ENCODE measurements around the gene POTEH. TPM values are rescaled to one million over a fixed set of nuclear protein-coding genes. Genes with fewer than 3 reads are reported as not detected.
"Not testable (repeated sequence)": the region's sequence is repeated elsewhere in the genome, so short reads cannot be mapped to it uniquely, and the experiment has no call there.

The POTEH gene
- total and polyA plus RNA-seq, 2 of the 4 experiments (the other 2 are of a cell fraction) = not detected

DNA sequence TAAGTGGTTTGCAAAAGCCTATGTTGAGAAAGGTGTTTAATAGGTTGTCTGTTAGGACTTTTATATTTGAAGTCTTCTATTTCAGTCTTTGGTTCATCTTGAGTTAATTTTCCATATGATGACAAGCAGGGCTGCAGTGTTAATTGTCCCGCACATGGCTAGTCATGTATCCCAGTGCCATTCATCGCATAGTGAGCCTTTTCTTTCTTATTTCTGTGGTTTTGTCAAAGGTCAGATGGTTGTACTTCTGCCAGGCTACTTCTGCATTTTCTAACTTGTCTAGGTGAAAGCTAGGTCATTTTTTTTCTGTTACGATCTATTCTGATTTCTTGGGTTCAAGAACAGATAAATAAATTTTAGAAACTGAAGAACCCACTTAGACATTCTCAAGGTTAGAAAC is 5.7 kb upstream of the POTEH start:
- ATAC-seq (ENCODE audit: low read depth); H3K18ac ChIP-seq (ENCODE audit: low read depth, low read length); H3K9ac ChIP-seq (ENCODE audit: low read depth, low read length); H4K5ac ChIP-seq (ENCODE audit: low read depth, low read length); H3K4me1 ChIP-seq (ENCODE audit: control insufficient read depth, insufficient read depth, low read length); H3K9me3 ChIP-seq (ENCODE audit: control insufficient read depth, insufficient read depth, low read length); H3K56ac ChIP-seq (ENCODE audit: extremely low read depth, insufficient read depth, low read length); H3K4me3 ChIP-seq (ENCODE audit: insufficient read depth, low read depth, low read length); H3K14ac ChIP-seq (replicated peaks; ENCODE audit: low read depth, low read length); intact Hi-C loops (cut with micrococcal nuclease); H3K4me2 ChIP-seq (ENCODE audit: low read depth, low read length); H2AK9ac ChIP-seq (replicated peaks; ENCODE audit: low read depth, low read length, poor library complexity); H4K8ac ChIP-seq (ENCODE audit: low read depth in 2 of 2, low read length in 2 of 2); H2BK5ac ChIP-seq (ENCODE audit: low read depth, low read length, poor library complexity, severe bottlenecking); CTCF ChIA-PET; H3K4ac ChIP-seq (ENCODE audit: low read depth, low read length); H2BK15ac ChIP-seq (ENCODE audit: low read depth, low read length); H3K36me3 ChIP-seq (ENCODE audit: control insufficient read depth, insufficient read depth, low read length); H4K20me1 ChIP-seq (ENCODE audit: insufficient read depth, low read length); H3K27ac ChIP-seq (ENCODE audit: insufficient read depth, low read length); H2AFZ ChIP-seq (replicated peaks; ENCODE audit: low read length, poor library complexity); H3K79me1 ChIP-seq (ENCODE audit: low read depth in 1 of 2, low read length in 2 of 2); H4K91ac ChIP-seq (ENCODE audit: insufficient read depth, low read depth, low read length); dilution Hi-C loops (cut with HindIII; ENCODE audit: low sequenced_read_pairs, unreplicated experiment); H3K23ac ChIP-seq (ENCODE audit: low read depth, low read length); H3K9me1 ChIP-seq (ENCODE audit: insufficient read depth, low read length); H2BK120ac ChIP-seq (ENCODE audit: low read depth, low read length); H2AK5ac ChIP-seq (ENCODE audit: low read depth, low read length); DNase-seq; H2BK20ac ChIP-seq (ENCODE audit: low read depth, low read length); BruUV-seq (replicated peaks); H3K27me3 ChIP-seq (ENCODE audit: control insufficient read depth, insufficient read depth, low read length); POLR2A ChIA-PET (ENCODE audit: unreplicated experiment); in situ Hi-C loops (cut with MboI; ENCODE audit: low sequenced_read_pairs): not testable (repeated sequence)
- no CpG with 5 or more reads among the region's 3 CpGs for WGBS, 2 experiments (ENCODE audit: extremely low coverage in 2 of 2, insufficient read length in 1 of 2)

DNA sequence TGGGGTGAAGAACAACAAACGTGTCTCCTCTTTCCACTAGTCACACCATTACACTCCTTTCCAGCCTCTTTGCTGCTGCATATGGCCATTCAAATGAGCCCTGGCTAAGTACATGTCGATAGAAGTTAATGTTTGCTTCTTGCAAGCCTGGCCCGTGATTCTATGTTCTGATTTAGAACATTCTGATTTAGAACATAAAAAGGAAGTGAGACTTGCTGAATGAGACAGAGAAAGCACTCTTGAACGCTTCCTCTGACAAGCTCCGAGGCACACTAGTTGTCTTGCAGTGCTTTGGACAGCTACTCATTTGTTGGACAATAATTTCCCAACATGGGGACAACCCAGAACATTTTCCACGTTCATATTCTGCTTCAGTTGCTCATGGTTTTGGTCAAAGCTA is 5.1 kb upstream of the POTEH start:
- H3K23ac ChIP-seq (ENCODE audit: low read depth, low read length); H3K27ac ChIP-seq (ENCODE audit: insufficient read depth, low read length); H3K4me2 ChIP-seq (ENCODE audit: low read depth, low read length); H3K36me3 ChIP-seq (ENCODE audit: control insufficient read depth, insufficient read depth, low read length); H3K9me1 ChIP-seq (ENCODE audit: insufficient read depth, low read length); ATAC-seq (ENCODE audit: low read depth); H2BK15ac ChIP-seq (ENCODE audit: low read depth, low read length); H3K56ac ChIP-seq (ENCODE audit: extremely low read depth, insufficient read depth, low read length); H4K5ac ChIP-seq (ENCODE audit: low read depth, low read length); H2AFZ ChIP-seq (replicated peaks; ENCODE audit: low read length, poor library complexity); CTCF ChIA-PET; H3K27me3 ChIP-seq (ENCODE audit: control insufficient read depth, insufficient read depth, low read length); H2BK20ac ChIP-seq (ENCODE audit: low read depth, low read length); H2AK9ac ChIP-seq (replicated peaks; ENCODE audit: low read depth, low read length, poor library complexity); DNase-seq; H3K4me1 ChIP-seq (ENCODE audit: control insufficient read depth, insufficient read depth, low read length); H3K4me3 ChIP-seq (ENCODE audit: insufficient read depth, low read depth, low read length); H3K14ac ChIP-seq (replicated peaks; ENCODE audit: low read depth, low read length); H4K91ac ChIP-seq (ENCODE audit: insufficient read depth, low read depth, low read length); H3K9ac ChIP-seq (ENCODE audit: low read depth, low read length); H2BK5ac ChIP-seq (ENCODE audit: low read depth, low read length, poor library complexity, severe bottlenecking); dilution Hi-C loops (cut with HindIII; ENCODE audit: low sequenced_read_pairs, unreplicated experiment); H2BK120ac ChIP-seq (ENCODE audit: low read depth, low read length); in situ Hi-C loops (cut with MboI; ENCODE audit: low sequenced_read_pairs); H4K8ac ChIP-seq (ENCODE audit: low read depth in 2 of 2, low read length in 2 of 2); H2AK5ac ChIP-seq (ENCODE audit: low read depth, low read length); H3K79me1 ChIP-seq (ENCODE audit: low read depth in 1 of 2, low read length in 2 of 2); H4K20me1 ChIP-seq (ENCODE audit: insufficient read depth, low read length); BruUV-seq (replicated peaks); intact Hi-C loops (cut with micrococcal nuclease); POLR2A ChIA-PET (ENCODE audit: unreplicated experiment); H3K18ac ChIP-seq (ENCODE audit: low read depth, low read length); H3K9me3 ChIP-seq (ENCODE audit: control insufficient read depth, insufficient read depth, low read length); H3K4ac ChIP-seq (ENCODE audit: low read depth, low read length): not testable (repeated sequence)
- WGBS, 2 experiments (ENCODE audit: extremely low coverage in 2 of 2, insufficient read length in 1 of 2) = no CpG with 5 or more reads among the region's 6 CpGs

All from IMR-90 (cell line).